Panc1 (cell line): ENCODE results near the gene ADAM33. TPM values are rescaled to one million over a fixed set of nuclear protein-coding genes. Genes with fewer than 3 reads are reported as not detected.

Experiments used
- ATAC-seq: fragments of 200-7000 bp; cut with Tn5 transposase; 2 replicates; pipeline ENCODE4 v1.9.1; 2020; ENCODE audit warnings: mild to moderate bottlenecking, moderate library complexity
- BruUV-seq: library from RNA; stranded (reverse); fragments of 400-500 nt; replicated peaks from 2 replicates; lab custom pipeline; 2021; lab: Mats Ljungman, UMichigan
- CTCF ChIA-PET: fragments of 300-600 bp; sonication (Branson Sonifier 250); formaldehyde crosslinking; loops from one replicate; lab custom pipeline; 2022; ENCODE audit warnings: antibody characterized with exemption; lab: Charles Lee
- POLR2A ChIA-PET: fragments of 300-600 bp; sonication (Branson Sonifier 250); formaldehyde crosslinking; loops from one replicate; lab custom pipeline; 2022; ENCODE audit warnings: antibody characterized with exemption; lab: Charles Lee
- DNase-seq: peaks from one replicate; pipeline ENCODE4 v3.0.0-alpha.2; 2010; ENCODE audit warnings: low read depth, low spot score
- H3K27ac ChIP-seq: 2 replicates; pipeline ENCODE4 v1.5.1; 2011; ENCODE audit warnings: mild to moderate bottlenecking, low read length, inconsistent platforms
- H3K27me3 ChIP-seq: fragments of 200-500 bp; sonication (Bioruptor generic); 2 replicates; pipeline ENCODE4 v1.6.0; 2014; ENCODE audit warnings: low read length, inconsistent platforms; ENCODE audit not compliant: control insufficient read depth, insufficient read depth
- H3K36me3 ChIP-seq: fragments of 200-500 bp; sonication (Bioruptor generic); 2 replicates; pipeline ENCODE4 v1.5.1; 2014; ENCODE audit warnings: inconsistent platforms, mild to moderate bottlenecking, low read length, moderate library complexity; ENCODE audit not compliant: control insufficient read depth, insufficient read depth
- H3K4me1 ChIP-seq: 2 replicates; pipeline ENCODE4 v1.5.1; 2011; ENCODE audit warnings: inconsistent platforms, mild to moderate bottlenecking, low read length, moderate library complexity; ENCODE audit not compliant: control insufficient read depth, insufficient read depth
- H3K4me3 ChIP-seq, 2 experiments: 2 replicates each; pipeline ENCODE4 v1.5.1; 2011 to 2012; ENCODE audit warnings: low read depth in 2 of 2, low read length in 2 of 2, mild to moderate bottlenecking in 2 of 2, inconsistent platforms in 1 of 2, moderate library complexity in 1 of 2
- H3K9me3 ChIP-seq: fragments of 200-500 bp; sonication (Bioruptor generic); 2 replicates; pipeline ENCODE4 v1.5.1; 2014; ENCODE audit warnings: low read depth, mild to moderate bottlenecking, inconsistent platforms, low read length, moderate library complexity; ENCODE audit not compliant: control insufficient read depth, insufficient read depth
- POLR2AphosphoS5 ChIP-seq: IDR thresholded peaks from 2 replicates; pipeline ENCODE4 v1.6.1; 2012; ENCODE audit warnings: mild to moderate bottlenecking, low read depth, low read length, moderate library complexity
- SIN3A ChIP-seq: IDR thresholded peaks from 2 replicates; pipeline ENCODE4 v1.6.1; 2012; ENCODE audit warnings: low read depth, mild to moderate bottlenecking, low read length, moderate library complexity, borderline replicate concordance; ENCODE audit not compliant: insufficient read depth
- TCF7L2 ChIP-seq: IDR thresholded peaks from 2 replicates; pipeline ENCODE4 v1.6.1; 2011; ENCODE audit warnings: mild to moderate bottlenecking, low read depth, low read length, inconsistent platforms
- in situ Hi-C: cut with HindIII; loops from 2 replicates; pipeline ENCODE4 v1.10.0; 2016; ENCODE audit warnings: low sequenced_read_pairs, low pct_unique_long_range_greater_than_20kb
- intact Hi-C: fragments of 100-400 bp; cut with micrococcal nuclease; formaldehyde crosslinking; loops from one replicate; pipeline ENCODE4 v1.10.0; 2022; ENCODE audit not compliant: unreplicated experiment
- total RNA-seq: library from RNA; stranded (reverse); gene quantifications from one replicate; pipeline ENCODE4 v1.2.1, GENCODE V29; 2021; ENCODE audit not compliant: unreplicated experiment
- TF ChIP-seq, protein P1 (sequence below): fragments of 450-650 bp; IDR thresholded peaks from 2 replicates; pipeline ENCODE4 v1.5.1; 2017; ENCODE audit warnings: mild to moderate bottlenecking
- TF ChIP-seq, protein P2 (sequence below), 2 experiments: IDR thresholded peaks; 2 replicates each; pipeline ENCODE4 v1.6.1; 2011 to 2012; ENCODE audit warnings: low read depth in 2 of 2, control low read depth in 1 of 2, low read length in 1 of 2, mild to moderate bottlenecking in 1 of 2, moderate library complexity in 1 of 2; ENCODE audit not compliant: insufficient read depth in 1 of 2

Gene ADAM33
- total RNA-seq, 1 experiment from 2014 or later: 0.62 TPM

GRCh38 chr20:3721912-3722311 lies 40.1 kb upstream of the ADAM33 start:
- in situ Hi-C loops: no loop called here
- DNase-seq (no peak), ATAC-seq (no peak)
- Histone ChIP-seq H3K9me3 (no peaks in the 10 kb centered on the region), H3K27ac (no peak overlapping the region), H3K36me3 (no peaks in the 10 kb centered on the region), H3K4me1 (no peaks in the 10 kb centered on the region), H3K4me3 (no peak overlapping the region), H3K27me3 (0 out of 2 replicates have a peak, but pooled peaks cover 7% of the 10 kb centered on the region)
- POLR2A ChIA-PET: interaction anchor here (0.6 kb wide), 1 partner anchor 17 kb away, joined by 11 read pairs; no protein-coding TSS in a partner anchor
- CTCF ChIA-PET: no interaction called here
- intact Hi-C loops: no loop called here
- BruUV-seq: no TSS peak
- TF ChIP-seq TCF7L2: no peak
- no peak for TF ChIP-seq SIN3A
- TF ChIP-seq, protein P1, sequence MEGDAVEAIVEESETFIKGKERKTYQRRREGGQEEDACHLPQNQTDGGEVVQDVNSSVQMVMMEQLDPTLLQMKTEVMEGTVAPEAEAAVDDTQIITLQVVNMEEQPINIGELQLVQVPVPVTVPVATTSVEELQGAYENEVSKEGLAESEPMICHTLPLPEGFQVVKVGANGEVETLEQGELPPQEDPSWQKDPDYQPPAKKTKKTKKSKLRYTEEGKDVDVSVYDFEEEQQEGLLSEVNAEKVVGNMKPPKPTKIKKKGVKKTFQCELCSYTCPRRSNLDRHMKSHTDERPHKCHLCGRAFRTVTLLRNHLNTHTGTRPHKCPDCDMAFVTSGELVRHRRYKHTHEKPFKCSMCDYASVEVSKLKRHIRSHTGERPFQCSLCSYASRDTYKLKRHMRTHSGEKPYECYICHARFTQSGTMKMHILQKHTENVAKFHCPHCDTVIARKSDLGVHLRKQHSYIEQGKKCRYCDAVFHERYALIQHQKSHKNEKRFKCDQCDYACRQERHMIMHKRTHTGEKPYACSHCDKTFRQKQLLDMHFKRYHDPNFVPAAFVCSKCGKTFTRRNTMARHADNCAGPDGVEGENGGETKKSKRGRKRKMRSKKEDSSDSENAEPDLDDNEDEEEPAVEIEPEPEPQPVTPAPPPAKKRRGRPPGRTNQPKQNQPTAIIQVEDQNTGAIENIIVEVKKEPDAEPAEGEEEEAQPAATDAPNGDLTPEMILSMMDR: no peak
- TF ChIP-seq POLR2AphosphoS5: no peak
- TF ChIP-seq, protein P2, sequence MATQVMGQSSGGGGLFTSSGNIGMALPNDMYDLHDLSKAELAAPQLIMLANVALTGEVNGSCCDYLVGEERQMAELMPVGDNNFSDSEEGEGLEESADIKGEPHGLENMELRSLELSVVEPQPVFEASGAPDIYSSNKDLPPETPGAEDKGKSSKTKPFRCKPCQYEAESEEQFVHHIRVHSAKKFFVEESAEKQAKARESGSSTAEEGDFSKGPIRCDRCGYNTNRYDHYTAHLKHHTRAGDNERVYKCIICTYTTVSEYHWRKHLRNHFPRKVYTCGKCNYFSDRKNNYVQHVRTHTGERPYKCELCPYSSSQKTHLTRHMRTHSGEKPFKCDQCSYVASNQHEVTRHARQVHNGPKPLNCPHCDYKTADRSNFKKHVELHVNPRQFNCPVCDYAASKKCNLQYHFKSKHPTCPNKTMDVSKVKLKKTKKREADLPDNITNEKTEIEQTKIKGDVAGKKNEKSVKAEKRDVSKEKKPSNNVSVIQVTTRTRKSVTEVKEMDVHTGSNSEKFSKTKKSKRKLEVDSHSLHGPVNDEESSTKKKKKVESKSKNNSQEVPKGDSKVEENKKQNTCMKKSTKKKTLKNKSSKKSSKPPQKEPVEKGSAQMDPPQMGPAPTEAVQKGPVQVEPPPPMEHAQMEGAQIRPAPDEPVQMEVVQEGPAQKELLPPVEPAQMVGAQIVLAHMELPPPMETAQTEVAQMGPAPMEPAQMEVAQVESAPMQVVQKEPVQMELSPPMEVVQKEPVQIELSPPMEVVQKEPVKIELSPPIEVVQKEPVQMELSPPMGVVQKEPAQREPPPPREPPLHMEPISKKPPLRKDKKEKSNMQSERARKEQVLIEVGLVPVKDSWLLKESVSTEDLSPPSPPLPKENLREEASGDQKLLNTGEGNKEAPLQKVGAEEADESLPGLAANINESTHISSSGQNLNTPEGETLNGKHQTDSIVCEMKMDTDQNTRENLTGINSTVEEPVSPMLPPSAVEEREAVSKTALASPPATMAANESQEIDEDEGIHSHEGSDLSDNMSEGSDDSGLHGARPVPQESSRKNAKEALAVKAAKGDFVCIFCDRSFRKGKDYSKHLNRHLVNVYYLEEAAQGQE (IDR thresholded peaks at IDR 0.05; ENCODE audit: insufficient read depth in 1 of 2, low read depth in 2 of 2, low read length in 1 of 2): no peak

DNA sequence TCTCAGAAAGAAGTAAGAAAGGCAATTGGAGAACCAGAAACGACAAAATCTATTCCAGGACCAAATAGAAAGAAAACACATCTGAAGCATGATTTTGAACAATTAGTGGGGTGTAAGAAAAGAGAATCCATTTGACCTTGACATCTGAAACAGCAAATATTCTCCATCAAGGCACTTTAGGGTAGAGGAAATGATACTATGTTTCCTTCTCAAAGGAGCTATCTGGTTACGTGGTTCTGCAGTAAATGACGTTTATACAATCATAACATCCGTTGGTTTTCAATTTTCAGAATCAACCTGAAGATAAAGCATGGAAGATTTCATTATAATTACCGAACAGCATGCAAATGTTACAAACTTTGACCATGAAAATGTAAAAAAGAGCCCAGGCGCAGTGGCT lies 38.8 kb upstream of the ADAM33 start:
- TF ChIP-seq, protein P2 (IDR thresholded peaks at IDR 0.05; ENCODE audit: insufficient read depth in 1 of 2, low read depth in 2 of 2, low read length in 1 of 2): no peak
- TF ChIP-seq TCF7L2 (no peak), SIN3A (no peak), POLR2AphosphoS5 (no peak)
- TF ChIP-seq, protein P1: no peak
- BruUV-seq: no TSS peak

More for the DNA sequence above, 38.8 kb upstream of the ADAM33 start:
- ChIA-PET POLR2A (no interaction called here), CTCF (interaction anchor here (0.6 kb wide), 1 partner anchor 111 kb away, joined by 4 read pairs; no protein-coding TSS in a partner anchor)
- intact Hi-C loops (no loop called here), in situ Hi-C loops (no loop called here)
- Histone ChIP-seq H3K27ac (no peak overlapping the region), H3K4me3 (no peak overlapping the region), H3K9me3 (no peaks in the 10 kb centered on the region), H3K36me3 (no peaks in the 10 kb centered on the region), H3K4me1 (no peaks in the 10 kb centered on the region), H3K27me3 (0 out of 2 replicates have a peak, but pooled peaks cover 3% of the 10 kb centered on the region)
- DNase-seq (no peak), ATAC-seq (no peak)
